Stimulated activated CD4-positive, alpha-beta T cell treated with anti-CD3 and anti-CD28 coated beads, Interleukin-2, amount 100 ng/mL, for 4 hours (primary cell): ENCODE data around the gene KRTAP20-2.

ENCODE experiments used
- DNase-seq: peaks from one replicate; pipeline ENCODE4 v3.0.0-alpha.2; 2020; ENCODE audit warnings: low read depth

Gene KRTAP20-2

DNA sequence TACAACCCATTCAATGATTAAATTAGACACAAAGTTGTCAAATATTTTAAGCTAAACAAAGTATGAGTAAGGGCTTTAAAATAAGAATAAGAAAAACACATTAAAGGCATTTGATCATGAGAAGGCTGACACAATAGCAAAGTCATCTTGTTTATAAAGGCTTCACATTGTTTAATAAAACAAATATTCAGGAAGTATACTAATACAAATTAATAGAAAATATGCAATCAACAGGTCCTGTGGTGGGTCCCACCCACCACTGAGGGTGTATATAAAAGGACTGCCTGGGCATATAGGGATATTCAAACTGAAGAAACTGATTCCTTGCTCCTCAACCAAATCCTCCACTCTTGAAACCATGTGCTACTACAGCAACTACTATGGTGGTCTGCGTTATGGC is at the start of gene KRTAP20-2:
Gene KRTAP20-2, plus strand, starts transcription at position 301 of the 400 bp plus-strand sequence. Its CDS starts 58 bp downstream, at position 359.
- DNase-seq, result no peak

DNA sequence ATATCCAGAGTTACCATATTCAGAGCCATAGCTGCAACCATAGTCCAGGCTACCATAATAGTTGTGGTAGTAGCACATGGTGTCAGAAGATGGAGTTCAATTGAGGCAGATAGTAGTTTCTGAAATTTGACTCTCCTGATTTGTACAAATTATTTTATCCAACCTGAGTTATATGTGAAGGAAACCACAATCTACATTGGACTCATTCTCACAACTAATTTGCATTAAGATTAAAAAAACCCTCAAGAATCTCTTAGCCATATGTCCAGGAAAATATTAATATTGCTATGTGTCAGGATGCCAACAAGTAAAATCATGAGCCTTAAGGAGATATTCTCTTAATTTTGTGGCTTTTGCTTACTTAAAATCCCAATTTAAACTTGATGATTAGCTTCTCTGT is 44.7 kb upstream of the KRTAP20-2 start, which contains the start of gene KRTAP22-2:
Gene KRTAP22-2, minus strand, starts transcription at position 101 of the 400 bp plus-strand sequence.
- DNase-seq, result no peak

DNA sequence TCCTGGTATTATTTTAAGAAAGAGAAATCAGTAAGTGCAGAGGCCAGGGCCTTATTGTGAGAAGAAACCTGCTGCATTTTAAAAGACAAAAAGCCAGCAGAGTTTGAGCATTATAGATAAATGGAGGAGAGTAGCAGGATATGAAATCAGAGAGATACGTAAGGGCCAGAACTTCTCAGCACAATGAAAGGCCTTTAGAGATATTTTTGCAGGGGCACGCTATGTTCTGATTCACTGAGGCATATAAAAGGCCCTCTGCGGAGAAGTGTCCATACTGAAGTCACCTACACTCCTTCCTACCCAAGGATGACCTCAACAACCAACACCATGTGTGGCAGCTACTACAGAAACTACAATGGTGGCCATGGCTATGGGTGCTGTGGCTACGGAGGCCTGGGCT is 42.9 kb upstream of the KRTAP20-2 start, which contains the start of gene KRTAP6-3:
Gene KRTAP6-3, plus strand, starts transcription at position 301 of the 400 bp plus-strand sequence. Its CDS starts 6 bp downstream, at position 307.
- DNase-seq, result no peak

DNA sequence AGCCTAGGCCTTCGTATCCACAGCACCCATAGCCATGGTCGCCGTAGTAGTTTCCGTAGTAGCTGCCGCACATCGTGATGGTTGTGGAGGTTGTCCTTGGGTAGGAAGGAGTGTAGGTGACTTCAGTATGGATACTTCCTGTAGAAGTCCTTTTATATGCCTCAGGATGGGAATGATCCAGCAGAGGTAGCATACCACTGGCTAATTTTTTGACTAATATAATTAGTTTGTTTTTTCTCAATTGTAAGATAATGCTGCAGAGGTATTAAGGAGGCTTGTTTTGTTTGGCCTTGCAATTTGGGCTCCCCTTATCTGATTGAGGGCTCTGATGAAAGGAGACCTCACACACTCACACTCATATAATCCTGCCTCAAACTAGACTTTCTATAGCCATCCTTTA is 36.2 kb upstream of the KRTAP20-2 start, which contains the start of gene KRTAP6-2:
Gene KRTAP6-2, minus strand, starts transcription at position 101 of the 400 bp plus-strand sequence. Its CDS starts 28 bp downstream, at position 73.
- no peak for DNase-seq

DNA sequence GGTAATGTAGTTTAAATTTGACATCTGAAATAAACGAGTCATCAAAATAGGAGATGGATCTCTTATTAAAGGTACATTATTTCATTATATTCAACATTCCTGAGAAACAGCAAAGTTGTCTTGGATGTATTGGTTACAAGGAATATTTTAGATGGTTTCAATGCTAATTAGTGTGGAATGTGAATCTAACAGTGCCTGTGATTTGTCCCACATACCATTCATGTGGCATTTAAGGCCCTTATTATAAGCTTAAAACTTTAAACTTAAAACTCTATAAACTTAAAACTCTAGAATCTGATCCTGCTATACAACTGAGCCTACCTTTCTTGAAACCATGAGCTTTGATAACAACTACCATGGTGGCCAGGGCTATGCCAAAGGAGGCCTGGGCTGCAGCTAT is 34.2 kb upstream of the KRTAP20-2 start, which contains the start of gene KRTAP22-1:
Gene KRTAP22-1, plus strand, starts transcription at position 301 of the 400 bp plus-strand sequence.
- no peak for DNase-seq

DNA sequence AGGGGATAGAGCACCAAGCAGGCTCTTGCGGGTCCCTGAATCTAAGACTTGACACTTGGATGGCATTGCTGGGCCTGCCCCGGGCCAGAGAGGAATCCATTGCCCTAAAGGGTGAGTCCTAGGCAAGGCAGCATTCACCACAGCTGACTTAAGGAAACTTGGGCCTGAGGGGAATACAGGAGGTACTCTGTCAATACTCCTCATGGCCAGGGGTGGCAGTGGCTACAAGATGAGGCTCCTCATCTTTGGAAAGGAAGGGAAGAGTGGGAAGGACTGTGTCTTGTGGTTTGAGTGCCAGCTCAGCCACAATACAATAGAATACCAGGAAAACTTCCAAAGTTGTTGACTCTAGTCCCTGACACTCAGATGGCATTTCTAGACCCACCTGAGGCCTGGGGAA is 29.0 kb upstream of the KRTAP20-2 start:
- DNase-seq, result no peak

DNA sequence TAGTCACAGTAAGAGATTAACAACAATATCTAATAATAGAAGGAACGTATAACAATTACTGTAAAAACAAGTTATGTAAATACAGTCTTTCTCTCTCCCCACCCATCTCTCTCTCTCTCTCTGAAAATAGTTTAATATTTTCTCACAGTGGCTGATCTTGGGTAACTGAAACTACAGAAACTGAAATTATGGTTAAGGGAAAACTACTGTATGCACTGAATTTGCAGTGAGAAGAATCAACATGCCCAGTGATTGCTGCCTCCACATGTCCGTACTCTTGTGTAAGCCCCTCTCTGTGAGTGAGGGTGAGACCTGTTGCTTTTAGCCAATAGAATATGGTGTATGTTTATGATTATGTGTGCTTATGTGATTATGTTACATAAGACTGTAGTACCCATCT is 22.9 kb upstream of the KRTAP20-2 start:
- no peak for DNase-seq

DNA sequence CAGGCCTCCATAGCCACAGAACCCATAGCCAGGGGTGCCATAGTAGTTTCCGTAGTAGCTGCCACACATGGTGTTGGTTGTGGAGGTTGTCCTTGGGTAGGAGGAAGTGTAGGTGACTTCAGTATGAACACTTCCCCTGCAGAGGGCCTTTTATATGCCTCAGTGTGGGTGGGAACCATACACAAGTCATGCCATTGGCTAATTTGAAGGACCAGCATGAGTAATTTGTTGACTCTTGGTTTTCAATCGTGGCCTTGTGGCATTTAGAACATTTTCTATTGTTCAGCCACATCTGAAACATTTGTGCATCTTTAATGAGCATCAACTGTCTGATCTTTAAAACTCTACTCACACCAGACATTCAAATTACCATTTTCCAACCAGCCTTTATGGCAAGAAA is 21.2 kb upstream of the KRTAP20-2 start, which contains the start of gene KRTAP6-1:
Gene KRTAP6-1, minus strand, starts transcription at position 95 of the 400 bp plus-strand sequence. Its CDS starts 26 bp downstream, at position 69.
- DNase-seq, result no peak

DNA sequence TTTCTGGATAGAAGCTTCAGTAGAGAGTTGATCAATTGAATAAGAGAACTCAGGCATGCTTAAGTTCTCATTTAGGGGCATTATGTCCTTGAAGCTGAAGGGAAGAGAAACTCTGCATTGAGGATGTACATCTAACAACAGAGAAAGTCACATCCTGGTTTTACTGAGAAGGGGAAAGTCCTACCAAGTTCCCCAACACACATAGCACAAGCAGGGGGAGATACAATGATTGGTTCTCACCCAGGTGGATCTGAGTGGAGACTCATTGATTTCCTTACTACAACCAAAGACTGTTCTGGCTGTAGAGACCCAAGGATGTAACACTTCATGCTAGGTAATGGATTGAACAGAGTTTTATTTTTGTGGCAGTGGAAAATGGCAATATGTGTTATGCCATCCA is 19.8 kb upstream of the KRTAP20-2 start:
- DNase-seq, result no peak

DNA sequence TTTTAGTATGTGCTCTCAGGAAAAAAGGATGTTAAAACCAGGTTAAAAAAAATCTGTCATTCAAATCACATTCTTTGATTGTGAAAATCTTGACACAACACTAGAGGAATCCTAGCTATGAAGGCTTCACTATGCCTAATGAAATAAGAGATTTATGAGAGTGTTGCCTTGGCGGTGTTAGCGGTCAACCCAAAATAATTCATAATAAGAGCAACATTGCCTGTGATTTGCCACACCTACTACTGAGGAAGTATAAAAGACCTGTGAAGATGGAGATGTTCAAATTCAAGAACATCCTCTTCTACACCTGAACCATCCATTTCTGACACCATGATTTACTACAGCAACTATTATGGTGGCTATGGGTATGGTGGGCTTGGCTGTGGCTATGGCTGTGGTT is 18.9 kb upstream of the KRTAP20-2 start, which contains the start of gene KRTAP20-1:
Gene KRTAP20-1, plus strand, starts transcription at position 301 of the 400 bp plus-strand sequence. Its CDS starts 30 bp downstream, at position 331.
- no peak for DNase-seq

DNA sequence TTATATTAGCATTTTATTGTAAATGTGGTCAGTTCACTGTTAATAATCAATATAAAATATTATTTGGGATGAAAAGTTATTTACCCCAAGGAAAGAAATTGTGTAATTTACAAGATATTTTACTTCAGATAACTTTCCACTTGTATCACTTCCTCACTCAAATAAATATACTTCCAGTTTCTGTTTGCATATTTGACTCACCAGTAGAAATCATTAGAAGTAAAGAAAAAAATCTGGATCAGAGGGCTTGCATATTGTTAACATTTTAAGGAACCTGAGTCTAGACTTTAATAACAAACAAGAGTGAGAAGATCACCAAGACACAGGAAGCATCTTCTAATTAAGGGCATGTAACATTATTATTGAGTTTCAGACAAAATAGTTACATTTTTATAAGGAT is 14.9 kb upstream of the KRTAP20-2 start:
- DNase-seq, result no peak

DNA sequence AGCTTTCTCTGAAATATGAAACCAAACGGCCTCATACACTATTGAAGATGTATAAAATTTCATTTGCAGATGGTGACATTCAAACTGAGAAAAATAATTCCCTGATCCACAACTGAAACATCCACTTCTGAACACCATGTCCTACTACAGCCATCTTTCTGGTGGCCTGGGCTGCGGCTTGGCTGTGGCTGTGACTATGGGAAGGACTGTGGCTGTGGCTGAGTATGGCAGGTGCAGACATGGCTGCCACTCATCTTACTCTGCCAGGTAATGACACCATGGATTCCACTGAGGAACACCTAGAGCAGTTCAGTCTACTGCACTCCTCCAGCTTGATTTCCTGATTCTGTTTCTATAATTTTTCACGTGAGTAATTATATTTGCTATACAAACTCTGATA is 14.5 kb upstream of the KRTAP20-2 start, which contains the start of gene KRTAP20-4:
Gene KRTAP20-4, plus strand, starts transcription at position 106 of the 400 bp plus-strand sequence.
- DNase-seq, result no peak

DNA sequence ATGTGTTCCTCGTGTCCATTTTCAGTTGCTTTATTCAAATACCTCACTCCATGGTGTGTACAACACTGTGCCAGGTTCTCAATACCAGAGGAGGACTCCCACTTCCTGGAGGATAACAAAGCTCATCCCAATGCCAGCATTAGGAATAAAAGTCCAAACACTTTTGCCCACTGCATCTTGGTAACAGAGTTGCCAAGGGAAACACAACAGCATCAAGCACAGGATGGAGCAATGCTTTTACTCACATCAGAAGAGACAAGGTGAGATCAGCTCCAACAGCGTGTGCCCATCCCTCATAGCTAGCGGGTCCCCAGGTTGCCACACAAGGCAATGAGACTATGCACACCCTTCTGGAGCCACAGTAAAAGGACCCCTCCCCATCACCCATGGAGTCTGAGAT is 11.6 kb upstream of the KRTAP20-2 start:
- DNase-seq, result no peak

DNA sequence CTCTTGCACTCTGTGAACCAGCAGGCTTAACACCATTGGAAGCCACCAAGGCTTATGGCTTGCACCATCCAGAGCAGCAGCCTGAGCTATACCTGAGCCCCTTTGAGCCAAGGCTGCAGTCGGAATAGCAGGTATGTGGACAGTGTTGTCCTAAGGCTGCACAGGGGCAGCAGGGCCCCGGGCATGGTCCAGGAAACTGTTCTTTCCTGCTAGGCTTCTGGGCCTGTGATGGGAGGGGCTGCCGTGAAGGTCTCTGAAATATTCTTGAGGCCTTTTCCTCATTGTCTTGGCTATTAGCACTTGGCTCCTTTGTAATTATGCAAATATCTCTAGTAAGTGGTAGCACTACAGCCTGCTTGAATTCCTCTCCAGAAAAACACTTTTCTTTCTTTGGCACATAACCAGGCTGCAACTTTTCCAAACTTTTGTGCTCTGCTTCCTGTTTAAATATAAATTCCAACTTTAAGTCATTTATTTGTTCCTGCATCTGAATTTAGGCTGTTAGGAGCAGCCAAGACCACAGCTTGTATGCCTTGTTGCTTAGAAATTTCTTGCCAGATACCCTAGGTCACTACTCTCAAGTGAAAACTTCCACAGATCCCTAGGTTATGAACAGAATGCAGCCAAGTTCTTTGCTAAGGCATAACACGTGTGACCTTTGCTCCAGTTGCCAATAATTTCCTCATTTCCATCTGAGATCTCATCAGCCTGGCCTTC is 9.4 kb upstream of the KRTAP20-2 start:
- no peak for DNase-seq

DNA sequence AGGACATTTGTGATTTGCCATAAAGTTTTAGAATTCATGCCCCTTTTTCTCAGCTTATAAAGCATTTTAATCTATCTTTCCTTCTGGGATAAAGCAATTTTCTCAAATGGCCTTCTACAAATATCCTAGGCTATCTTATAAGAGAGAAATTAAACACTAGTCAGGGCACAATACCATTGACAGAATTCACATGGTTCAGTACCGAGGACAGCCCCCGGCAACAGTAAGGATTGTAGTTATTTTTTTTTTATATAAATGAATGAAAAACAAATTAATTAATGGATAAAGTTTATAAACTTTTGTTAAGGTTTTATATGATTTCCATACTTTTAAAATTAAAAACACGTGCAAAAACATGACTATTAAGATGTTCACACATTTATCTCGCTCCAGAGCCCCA is 6.9 kb upstream of the KRTAP20-2 start:
- DNase-seq, result no peak

DNA sequence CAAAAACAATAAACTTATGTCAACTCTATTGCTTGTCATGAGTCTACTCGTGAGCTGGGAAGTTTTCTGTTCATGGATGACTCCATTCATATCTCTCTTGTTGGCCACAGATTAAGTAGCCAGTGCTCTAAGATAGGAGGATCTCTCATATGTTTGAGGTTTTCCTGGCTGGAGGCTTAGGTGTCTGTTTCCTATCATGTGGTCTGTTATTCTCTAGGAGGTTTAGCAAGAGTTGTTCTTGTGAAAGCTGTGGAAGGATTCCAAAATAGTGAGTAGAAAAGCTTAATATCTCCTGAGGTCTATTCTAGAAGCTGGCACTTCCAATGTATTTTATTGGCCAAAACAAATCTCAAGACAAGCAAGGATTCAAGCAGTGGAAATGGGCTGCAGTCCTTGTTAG is 5.8 kb upstream of the KRTAP20-2 start:
- no peak for DNase-seq

DNA sequence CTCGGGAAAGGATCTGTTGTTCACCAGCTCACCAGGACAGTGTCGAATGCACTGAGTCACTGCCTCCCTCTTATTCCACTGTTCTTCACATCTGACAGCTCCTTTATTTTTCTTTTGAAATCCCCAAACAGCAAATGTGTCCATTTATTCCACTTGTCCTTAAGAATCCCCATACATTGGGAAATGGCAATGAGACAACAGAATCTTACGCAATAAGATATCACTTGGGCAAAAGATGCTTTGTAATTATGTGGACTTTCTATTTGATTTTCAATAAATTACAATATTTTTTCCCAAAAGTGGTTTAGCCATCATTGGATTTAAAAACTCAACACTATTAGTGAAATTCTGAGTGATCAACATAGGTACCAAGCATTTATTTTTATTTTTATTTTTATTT is 3.7 kb downstream of the KRTAP20-2 start:
- DNase-seq, result no peak

DNA sequence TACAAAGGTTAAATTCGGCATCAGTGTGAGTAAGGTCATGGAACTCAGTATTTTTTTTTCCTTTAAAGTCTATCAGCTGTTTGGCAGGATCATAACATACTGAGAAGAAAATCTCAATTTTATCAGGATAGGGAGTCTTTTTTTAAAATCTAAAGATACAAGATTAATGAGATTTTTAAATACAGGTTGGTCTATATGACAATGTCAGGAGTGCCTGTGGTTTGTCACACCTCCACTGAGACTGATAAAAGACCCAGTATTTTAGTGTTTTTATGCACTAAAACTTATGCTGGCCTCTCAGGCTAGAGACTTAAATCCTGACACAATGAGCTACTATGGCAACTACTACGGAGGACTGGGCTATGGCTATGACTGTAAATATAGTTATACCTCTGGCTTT is 7.6 kb downstream of the KRTAP20-2 start, which contains the start of gene KRTAP20-3:
Gene KRTAP20-3, plus strand, starts transcription at position 301 of the 400 bp plus-strand sequence.
- DNase-seq, result no peak

DNA sequence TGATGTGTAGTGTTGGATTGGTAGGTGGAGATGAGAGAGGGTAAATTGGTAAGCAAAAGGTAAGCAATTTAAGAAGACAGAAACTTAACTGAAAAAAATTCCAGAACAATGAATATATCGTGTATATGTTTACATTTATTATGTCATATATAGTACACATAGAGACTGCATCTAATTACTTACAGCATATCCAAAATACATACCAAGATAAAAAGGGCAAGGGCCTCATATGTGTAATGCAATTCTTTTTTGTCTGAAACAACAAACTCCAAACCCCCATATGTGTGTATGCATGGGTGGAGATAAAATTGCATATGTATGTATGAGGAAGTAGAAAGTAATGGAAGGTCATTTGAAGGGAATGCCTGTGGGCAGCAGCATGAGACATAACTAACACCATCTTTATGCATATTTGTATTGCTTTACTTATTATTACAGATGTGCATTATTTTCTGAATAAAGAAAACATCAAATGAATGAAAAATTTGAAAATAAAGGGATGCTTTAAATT is 12.0 kb downstream of the KRTAP20-2 start:
- no peak for DNase-seq

DNA sequence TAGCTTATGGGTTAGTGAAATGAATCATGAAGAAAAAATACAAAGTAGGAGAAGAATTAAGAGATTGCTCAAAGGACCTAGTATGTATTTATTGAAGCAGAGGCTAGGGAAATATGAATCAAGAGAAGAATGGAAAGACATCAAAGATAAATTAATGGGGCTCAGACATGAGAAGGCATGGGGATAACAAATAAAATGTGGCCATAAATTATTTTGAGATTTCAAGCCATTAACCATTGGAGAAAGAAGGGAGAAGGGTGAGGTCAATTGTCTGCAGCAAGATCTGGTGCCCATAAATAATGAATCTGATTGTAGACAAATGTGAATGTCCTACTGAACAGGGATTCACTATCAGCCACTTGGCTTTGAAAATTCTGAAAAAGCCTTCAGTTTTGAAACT is 17.9 kb downstream of the KRTAP20-2 start:
- no peak for DNase-seq

DNA sequence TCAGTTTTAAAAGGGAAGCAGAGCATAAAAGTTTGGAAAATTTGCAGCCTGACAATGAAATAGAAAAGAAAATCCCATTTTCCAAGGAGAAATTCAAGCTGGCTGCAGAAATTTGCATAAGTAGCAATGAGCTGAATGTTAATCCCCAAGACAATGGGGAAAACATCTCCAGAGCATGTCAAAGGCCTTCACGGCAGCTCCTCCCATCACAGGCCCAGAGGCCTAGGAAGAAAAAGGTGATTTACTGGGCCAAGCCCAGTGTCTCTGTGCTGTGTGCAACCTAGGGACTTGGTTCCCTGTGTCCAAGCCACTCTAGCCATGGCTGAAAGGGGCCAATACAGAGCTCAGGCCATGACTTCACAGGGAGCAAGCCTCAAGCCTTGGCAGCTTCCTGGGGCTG is 33.8 kb downstream of the KRTAP20-2 start:
- no peak for DNase-seq

DNA sequence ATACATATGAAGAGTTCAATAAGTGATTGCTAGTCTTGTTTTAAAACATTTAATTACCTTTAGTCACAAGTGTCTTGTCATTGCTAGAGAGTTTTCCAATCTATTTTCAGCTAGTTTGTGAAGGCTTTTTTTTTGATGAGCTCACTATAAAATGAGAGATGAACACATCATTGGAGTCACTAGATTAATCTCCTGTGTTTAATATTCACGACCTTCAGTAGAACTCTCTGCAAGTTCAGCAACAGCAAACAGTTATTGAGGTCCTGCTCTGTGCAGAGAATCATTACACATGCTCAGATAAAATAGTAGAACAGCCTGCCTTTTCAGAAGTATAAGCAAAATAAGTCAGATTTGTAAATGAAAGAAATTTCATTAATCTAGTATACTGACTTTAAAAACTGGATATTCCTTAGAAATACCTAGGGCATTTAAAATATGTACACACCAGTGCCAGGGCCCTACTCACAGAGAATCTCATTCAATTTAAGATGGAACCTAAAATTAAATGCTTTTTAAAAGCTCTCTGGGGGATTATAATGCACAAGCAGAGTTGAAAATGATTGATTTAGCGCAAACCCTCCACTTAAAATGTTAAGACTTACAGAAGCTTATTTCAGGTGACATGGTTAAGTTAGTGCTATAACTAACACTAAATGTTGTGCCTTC is 38.1 kb downstream of the KRTAP20-2 start:
- DNase-seq, result no peak
